Transverse colon (tissue), 4 donors: ENCODE measurements around the gene CLRN2. TPM values are rescaled to one million over a fixed set of nuclear protein-coding genes. Genes with fewer than 3 reads are reported as not detected.

Experiments
- DNase-seq: peaks from one replicate; pipeline ENCODE4 v3.0.0-alpha.2; 2019
- H3K27ac ChIP-seq, 4 donors: fragments of 200-600 bp; sonication (generic); 2 replicates each; pipeline ENCODE4 v1.5.1; 2016 to 2018; ENCODE audit warnings: inconsistent platforms in 4 of 4
- H3K27me3 ChIP-seq: fragments of 200-600 bp; sonication (generic); 2 replicates; pipeline ENCODE4 v1.5.1; 2017; ENCODE audit warnings: inconsistent platforms
- H3K36me3 ChIP-seq, 4 donors: fragments of 200-600 bp; sonication (generic); 2 replicates each; pipeline ENCODE4 v1.5.1; 2017 to 2019; ENCODE audit warnings: inconsistent platforms in 4 of 4
- H3K4me1 ChIP-seq, 4 donors: fragments of 200-600 bp; sonication (generic); 2 replicates each; pipeline ENCODE4 v1.5.1; 2017 to 2020; ENCODE audit warnings: inconsistent platforms in 4 of 4
- H3K4me3 ChIP-seq, 4 donors: fragments of 200-600 bp; sonication (generic); 1 replicate in 1 of 4; 2 replicates in 3 of 4; pipeline versions ENCODE4 v1.5.1 to v1.6.1; 2017 to 2019; ENCODE audit warnings: inconsistent platforms in 4 of 4
- H3K9me3 ChIP-seq, 2 donors: fragments of 200-600 bp; sonication (generic); 2 replicates each; pipeline ENCODE4 v1.5.1; 2017 to 2019; ENCODE audit warnings: inconsistent platforms in 2 of 2
- EP300 ChIP-seq: sonication (generic); formaldehyde crosslinking; IDR thresholded peaks from one replicate; pipeline ENCODE4 v1.6.1; 2017; ENCODE audit warnings: antibody characterized with exemption, low read depth
- POLR2A ChIP-seq: fragments of 450-650 bp; IDR thresholded peaks from one replicate; pipeline ENCODE4 v1.6.1; 2016; ENCODE audit warnings: antibody characterized with exemption, mild to moderate bottlenecking, moderate library complexity
- POLR2AphosphoS5 ChIP-seq, 3 donors: sonication (generic); formaldehyde crosslinking; IDR thresholded peaks; one replicate each; pipeline ENCODE4 v1.6.1; 2016; ENCODE audit warnings: antibody characterized with exemption in 3 of 3
- WGBS, 2 donors: methylation state at CpG; one replicate each; pipeline ENCODE4 v1.1.5; 2018; ENCODE audit warnings: low coverage in 1 of 2; 5-methylcytosine and 5-hydroxymethylcytosine counted together
- in situ Hi-C, 4 donors: fragments of 200-750 bp; cut with MboI; loops; one replicate each; pipeline versions ENCODE4 v1.15.0 to v1.15.1; 2017; ENCODE audit warnings: low sequenced_read_pairs in 3 of 4, low pct_ligation_motif_present in 1 of 4, low pct_unique_long_range_greater_than_20kb in 1 of 4
- intact Hi-C: fragments of 100-400 bp; cut with DNase I; formaldehyde crosslinking; loops from one replicate; pipeline ENCODE4 v1.15.1; 2023; ENCODE audit warnings: low total_unique reads
- total RNA-seq, 4 donors: library from RNA; depleted of rRNA; stranded (reverse); fragments of >200 nt; gene quantifications; one replicate each; pipeline ENCODE4 v1.1.0, GENCODE V29; 2016
- TF ChIP-seq, protein P1 (sequence below), 5 experiments: fragments of 200-600 bp in 3 of 5; fragments of 450-650 bp in 2 of 5; sonication (generic) in 3 of 5; IDR thresholded peaks; 1 replicate in 2 of 5; 2 replicates in 3 of 5; pipeline ENCODE4 v1.5.1; 2016 to 2017; ENCODE audit warnings: antibody characterized with exemption in 5 of 5, inconsistent platforms in 3 of 5, mild to moderate bottlenecking in 2 of 5, moderate library complexity in 1 of 5

CLRN2 gene, protein sequence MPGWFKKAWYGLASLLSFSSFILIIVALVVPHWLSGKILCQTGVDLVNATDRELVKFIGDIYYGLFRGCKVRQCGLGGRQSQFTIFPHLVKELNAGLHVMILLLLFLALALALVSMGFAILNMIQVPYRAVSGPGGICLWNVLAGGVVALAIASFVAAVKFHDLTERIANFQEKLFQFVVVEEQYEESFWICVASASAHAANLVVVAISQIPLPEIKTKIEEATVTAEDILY
- total RNA-seq, result not detected

DNA sequence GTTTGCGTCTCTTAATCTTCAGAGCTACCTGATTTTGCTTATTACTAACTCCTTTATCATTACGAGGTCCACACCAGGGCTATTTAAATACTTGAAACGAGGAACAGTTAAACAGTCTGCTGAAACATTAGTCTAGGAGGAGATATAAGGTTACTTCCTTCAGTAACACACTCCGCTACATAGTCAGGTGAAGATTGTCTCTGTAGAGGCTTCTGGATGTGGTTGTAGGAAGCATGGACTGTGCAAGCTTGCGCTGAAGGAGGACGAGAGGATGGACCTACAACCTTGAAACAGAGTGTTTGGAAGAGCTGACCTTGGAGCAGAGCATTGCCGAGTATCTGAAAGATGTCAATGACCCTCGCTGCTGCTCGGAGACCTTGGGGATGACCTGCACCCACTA, at the start of gene CLRN2:
TSS of gene CLRN2 (plus strand) at position 301 of the 400 bp plus-strand sequence. CDS start 102 bp downstream, outside the sequence.
- no peaks in the 10 kb centered on the region for H3K36me3 ChIP-seq
- no peak within 1 kb of the TSS for H3K4me3 ChIP-seq
- TF ChIP-seq POLR2A, result no peak
- TF ChIP-seq POLR2AphosphoS5 (IDR thresholded peaks at IDR 0.05), result no peak
- TF ChIP-seq, protein P1, sequence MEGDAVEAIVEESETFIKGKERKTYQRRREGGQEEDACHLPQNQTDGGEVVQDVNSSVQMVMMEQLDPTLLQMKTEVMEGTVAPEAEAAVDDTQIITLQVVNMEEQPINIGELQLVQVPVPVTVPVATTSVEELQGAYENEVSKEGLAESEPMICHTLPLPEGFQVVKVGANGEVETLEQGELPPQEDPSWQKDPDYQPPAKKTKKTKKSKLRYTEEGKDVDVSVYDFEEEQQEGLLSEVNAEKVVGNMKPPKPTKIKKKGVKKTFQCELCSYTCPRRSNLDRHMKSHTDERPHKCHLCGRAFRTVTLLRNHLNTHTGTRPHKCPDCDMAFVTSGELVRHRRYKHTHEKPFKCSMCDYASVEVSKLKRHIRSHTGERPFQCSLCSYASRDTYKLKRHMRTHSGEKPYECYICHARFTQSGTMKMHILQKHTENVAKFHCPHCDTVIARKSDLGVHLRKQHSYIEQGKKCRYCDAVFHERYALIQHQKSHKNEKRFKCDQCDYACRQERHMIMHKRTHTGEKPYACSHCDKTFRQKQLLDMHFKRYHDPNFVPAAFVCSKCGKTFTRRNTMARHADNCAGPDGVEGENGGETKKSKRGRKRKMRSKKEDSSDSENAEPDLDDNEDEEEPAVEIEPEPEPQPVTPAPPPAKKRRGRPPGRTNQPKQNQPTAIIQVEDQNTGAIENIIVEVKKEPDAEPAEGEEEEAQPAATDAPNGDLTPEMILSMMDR (IDR thresholded peaks at IDR 0.05), result no peak
- no peak for TF ChIP-seq EP300
- intact Hi-C loops (no loop called here), in situ Hi-C loops (no loop called here)
- H3K9me3 ChIP-seq, result no peaks in the 10 kb centered on the region
- WGBS, 2 donors, result 83 to 87% methylated on average over 8 to 9 of the region's 9 CpGs
- peaks cover 6% of the 10 kb centered on the region for H3K27me3 ChIP-seq
- H3K4me1 ChIP-seq, result peaks cover 0 to 16% (median 11%) of the 10 kb centered on the region in 4 donors
- no peak within 1 kb of the TSS for H3K27ac ChIP-seq
- no peak for DNase-seq

DNA sequence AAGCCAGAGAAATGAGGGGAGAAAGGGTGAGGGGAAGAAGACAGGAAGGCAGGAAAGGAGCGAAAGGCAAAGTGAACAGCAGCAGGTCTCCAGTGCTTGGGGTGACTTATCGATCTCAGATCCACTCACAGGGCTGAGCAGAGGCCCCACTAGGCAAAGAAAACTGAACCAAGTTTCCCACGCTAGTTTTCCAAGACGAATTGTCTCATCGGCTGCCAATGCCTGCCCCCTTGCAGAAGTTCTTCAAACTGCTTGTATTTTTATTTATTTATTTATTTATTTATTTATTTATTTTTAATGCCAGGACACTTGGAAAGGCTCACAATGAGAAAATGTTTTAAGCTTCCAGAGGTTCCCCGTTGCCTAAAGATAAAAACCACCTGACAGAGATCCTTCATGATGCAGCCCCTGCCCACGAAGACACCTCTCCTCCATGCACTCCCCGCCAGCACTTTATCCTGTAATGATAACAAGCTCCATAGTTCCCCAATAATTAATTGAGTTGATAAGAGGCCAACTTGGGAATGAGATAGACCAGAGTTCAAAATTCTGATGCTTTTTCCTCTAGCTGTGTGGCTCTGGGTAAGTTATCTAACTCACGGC, 46.2 kb upstream of the CLRN2 start:
- intact Hi-C loops (no loop called here), in situ Hi-C loops (loop anchor here in 2 of 4 donors (25.0 kb wide), 1 partner anchor 1181 kb away; no protein-coding TSS in a partner anchor)
- no peaks in the 10 kb centered on the region for H3K9me3 ChIP-seq
- DNase-seq, result no peak
- no peak overlapping the region for H3K27ac ChIP-seq
- H3K27me3 ChIP-seq, result no peaks in the 10 kb centered on the region
- TF ChIP-seq, protein P1 (IDR thresholded peaks at IDR 0.05), result peak in 3 of 5 experiments; percentile 39 to 45 (median 40)
- TF ChIP-seq POLR2AphosphoS5 (IDR thresholded peaks at IDR 0.05) (no peak), EP300 (no peak)
- no peak overlapping the region for H3K4me3 ChIP-seq
- WGBS, 2 donors, result 56 to 63% methylated on average over 9 of the region's 9 CpGs
- no peaks in the 10 kb centered on the region for H3K4me1 ChIP-seq
- no peaks in the 10 kb centered on the region for H3K36me3 ChIP-seq

DNA sequence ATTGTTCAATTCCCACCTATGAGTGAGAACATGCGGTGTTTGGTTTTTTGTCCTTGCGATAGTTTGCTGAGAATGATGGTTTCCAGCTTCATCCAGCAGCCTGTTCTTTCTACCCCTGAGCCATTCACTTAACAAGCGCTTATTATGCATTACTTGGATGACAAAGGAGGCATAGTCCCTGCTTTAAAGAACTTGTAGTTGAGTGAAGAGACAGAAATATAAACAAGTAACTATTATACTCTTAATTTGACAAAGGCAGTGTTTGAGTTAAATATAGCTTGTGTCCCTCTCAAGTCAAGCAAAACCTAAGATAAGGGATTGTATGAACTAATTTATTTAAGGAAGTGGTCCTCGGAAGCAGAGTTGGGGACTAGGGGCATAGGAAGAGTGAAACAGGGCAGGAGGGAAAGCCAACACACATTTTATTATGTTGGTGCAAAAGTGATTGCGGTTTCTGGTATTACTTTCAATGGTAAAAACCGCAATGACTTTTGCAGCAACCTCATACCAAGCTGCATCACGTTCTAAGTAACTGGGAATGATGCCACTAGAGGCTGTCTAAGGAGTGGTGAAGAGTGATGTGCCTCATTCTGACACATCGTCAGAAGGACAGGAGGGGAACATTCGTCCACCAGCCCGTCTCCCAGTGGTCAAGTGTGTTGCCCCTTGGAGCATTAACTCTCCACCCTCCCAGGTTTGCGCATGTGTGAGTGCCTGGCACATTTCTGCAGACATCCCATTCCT, 44.9 kb upstream of the CLRN2 start:
- Histone ChIP-seq H3K4me3 (no peak overlapping the region), H3K27me3 (no peaks in the 10 kb centered on the region), H3K27ac (no peak overlapping the region), H3K9me3 (no peaks in the 10 kb centered on the region), H3K36me3 (no peaks in the 10 kb centered on the region), H3K4me1 (no peaks in the 10 kb centered on the region)
- intact Hi-C loops (no loop called here), in situ Hi-C loops (loop anchor here in 2 of 4 donors (25.0 kb wide), 1 partner anchor 1183 kb away; no protein-coding TSS in a partner anchor)
- TF ChIP-seq, protein P1 (IDR thresholded peaks at IDR 0.05), result no peak
- TF ChIP-seq POLR2A (no peak), EP300 (no peak), POLR2AphosphoS5 (IDR thresholded peaks at IDR 0.05) (no peak)
- no peak for DNase-seq
- WGBS, 2 donors, result 52 to 76% methylated on average over 5 to 11 of the region's 11 CpGs

DNA sequence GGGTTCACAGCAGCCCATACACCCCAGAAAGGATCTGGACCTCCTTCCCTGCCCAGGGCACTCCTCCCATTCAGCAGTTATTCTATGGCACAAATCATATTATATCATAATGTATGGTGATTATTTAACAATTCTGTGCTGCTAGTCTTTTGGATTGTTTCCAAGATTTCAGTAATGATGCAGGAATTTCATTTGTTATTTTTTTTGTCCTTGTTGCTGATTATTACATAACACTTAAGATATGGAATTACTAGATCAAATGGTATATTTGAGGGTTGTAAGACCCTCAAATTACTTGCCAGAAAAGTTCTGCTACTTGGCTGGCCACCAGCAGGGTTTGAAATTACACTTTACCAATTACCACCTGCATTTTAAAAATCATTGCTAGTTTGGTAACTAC, 39.5 kb upstream of the CLRN2 start:
- in situ Hi-C loops, result no loop called here
- Histone ChIP-seq H3K36me3 (no peaks in the 10 kb centered on the region), H3K9me3 (no peaks in the 10 kb centered on the region), H3K27ac (no peak overlapping the region), H3K4me1 (no peaks in the 10 kb centered on the region), H3K27me3 (no peaks in the 10 kb centered on the region), H3K4me3 (no peak overlapping the region)
- DNase-seq, result no peak
- intact Hi-C loops, result no loop called here
- TF ChIP-seq POLR2A, result no peak
- TF ChIP-seq EP300, result no peak
- no peak for TF ChIP-seq POLR2AphosphoS5 (IDR thresholded peaks at IDR 0.05)
- TF ChIP-seq, protein P1 (IDR thresholded peaks at IDR 0.05), result no peak
